SW 1271 (cell line): ENCODE data around the gene CPNE6.

ENCODE experiments used
- DNase-seq, 2 experiments: peaks; one replicate each; lab custom pipeline; 2025; lab: John Stamatoyannopoulos, UW

The CPNE6 gene

DNA sequence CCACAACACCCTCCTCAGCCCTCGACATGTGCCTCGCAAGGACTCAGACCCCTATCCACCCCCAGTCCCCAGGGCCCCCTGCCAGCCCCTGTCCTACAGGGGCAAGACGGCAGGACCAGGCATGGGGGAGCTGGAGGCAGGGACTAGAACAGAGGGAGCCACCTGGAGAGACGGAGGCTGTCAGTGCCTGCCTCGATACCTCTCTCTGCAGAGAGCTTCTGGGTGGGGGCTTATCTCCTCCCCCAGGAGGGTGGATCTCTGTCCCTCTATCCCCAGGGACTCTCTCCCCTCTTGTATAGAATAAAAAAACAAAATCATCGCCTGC is 2.0 kb upstream of the CPNE6 start:
- DNase-seq = no peak

DNA sequence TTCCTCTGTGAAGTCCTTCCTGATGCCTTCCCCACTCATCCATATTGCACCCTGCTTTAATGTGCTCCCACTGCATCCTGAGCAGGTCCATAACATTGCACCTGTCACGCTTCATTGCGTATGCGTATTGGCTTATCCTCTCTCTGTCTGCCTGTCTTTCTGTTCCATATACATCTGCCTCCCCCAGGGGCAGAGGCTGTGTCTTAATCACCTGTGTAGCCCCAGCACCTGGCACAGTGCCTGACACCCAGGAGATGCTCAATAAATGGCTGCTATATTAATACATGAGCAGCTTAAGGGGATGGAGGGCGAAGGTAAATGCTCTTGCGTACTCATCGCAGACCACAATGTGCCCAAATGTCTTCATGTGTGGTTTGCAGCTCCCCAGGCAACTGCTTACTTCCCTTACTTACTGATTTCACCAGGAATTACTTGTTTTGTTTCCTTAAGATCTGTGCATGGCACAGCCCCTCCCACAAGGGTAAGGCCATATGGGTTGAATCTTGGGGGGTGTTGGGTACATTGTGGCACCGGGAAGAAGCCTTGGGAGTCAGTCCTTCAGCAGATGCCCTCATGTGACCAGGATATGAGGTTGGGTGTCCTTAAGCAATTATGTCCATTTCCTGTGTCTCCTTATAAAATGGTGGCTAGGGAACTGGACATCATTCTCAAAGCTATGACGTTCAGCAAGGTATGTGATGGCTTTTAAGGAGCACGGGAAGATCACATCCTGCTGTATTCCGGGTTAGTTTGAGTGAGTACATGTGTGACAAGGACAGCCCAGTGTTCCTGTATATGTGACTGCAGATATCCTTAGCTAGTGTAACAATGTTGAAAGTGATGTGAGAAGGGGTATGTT is 848 bp upstream of the CPNE6 start:
- DNase-seq = no peak

- DNase-seq = no peak
Observed at GRCh38 chr14:24071836-24072430, 571 bp downstream of the CPNE6 start.

DNA sequence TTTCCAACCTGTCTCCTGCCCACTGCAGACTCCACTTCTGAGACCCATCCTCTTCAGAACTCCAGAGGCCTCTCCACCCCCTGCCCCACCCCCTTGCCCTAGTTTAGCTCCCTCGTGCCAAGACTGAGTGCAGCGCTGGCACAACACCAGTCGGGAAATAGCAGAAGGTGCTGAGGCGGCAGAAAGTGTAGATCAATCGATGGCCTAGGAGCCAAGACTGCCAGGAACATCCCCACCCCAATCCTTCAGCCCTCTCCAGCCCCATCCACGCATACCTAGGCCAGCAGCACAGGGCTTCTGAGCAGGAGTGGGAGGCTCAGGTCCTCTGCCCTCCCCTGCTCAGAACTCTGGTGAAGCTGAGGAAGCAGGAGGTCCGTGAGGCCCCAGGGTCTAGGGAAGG is 1.1 kb downstream of the CPNE6 start:
- DNase-seq = no peak

DNA sequence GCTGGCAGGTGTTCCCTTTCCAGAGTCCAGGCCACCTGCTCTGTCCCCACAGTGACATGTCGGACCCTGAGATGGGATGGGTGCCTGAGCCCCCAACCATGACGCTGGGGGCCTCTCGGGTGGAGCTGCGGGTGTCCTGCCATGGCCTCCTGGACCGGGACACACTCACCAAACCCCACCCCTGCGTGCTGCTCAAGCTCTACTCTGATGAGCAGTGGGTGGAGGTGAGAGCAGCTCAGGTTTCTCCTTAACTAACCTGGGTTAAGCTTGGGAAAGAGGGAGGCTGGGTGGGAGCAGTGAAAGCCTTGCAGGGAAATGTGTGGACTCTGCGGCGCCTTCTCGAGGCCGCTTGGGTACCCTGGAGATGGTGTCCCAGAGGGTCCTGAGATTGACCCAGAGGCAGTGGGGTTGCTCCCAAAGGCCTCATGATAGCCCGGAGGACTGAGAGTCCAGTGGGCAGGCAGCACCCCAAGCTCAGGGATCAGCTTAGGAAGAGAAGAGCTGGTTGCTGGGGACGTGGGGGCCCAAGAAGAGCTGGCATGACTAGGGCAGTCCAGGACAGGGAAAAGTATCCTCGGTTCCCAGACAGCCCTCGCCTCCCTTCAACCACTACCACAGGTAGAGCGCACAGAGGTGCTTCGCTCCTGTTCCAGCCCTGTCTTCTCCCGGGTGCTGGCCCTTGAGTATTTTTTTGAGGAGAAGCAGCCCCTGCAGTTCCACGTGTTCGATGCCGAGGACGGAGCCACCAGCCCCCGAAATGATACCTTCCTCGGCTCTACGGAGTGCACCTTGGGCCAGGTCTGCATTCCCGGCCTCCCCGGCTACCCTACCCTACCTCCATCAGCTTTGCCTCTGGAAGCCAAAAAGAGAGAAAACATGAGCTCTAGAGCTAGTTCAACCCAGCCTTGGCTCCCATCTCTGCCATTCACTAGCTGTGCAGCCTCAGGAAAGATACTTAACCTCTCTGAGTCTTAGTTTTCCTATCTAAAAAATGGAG is 1.8 kb downstream of the CPNE6 start:
- DNase-seq = no peak

GRCh38 chr14:24074625-24075484 is 3.5 kb downstream of the CPNE6 start:
- no peak for DNase-seq

- DNase-seq = no peak
Observed at GRCh38 chr14:24075485-24076301, 4.3 kb downstream of the CPNE6 start.

- DNase-seq = no peak
Observed at GRCh38 chr14:24076302-24076601, 4.9 kb downstream of the CPNE6 start.

- DNase-seq = no peak
Observed at GRCh38 chr14:24077086-24077485, 5.7 kb downstream of the CPNE6 start.

- DNase-seq = no peak
Observed at GRCh38 chr14:24078146-24078545, 6.8 kb downstream of the CPNE6 start.

DNA sequence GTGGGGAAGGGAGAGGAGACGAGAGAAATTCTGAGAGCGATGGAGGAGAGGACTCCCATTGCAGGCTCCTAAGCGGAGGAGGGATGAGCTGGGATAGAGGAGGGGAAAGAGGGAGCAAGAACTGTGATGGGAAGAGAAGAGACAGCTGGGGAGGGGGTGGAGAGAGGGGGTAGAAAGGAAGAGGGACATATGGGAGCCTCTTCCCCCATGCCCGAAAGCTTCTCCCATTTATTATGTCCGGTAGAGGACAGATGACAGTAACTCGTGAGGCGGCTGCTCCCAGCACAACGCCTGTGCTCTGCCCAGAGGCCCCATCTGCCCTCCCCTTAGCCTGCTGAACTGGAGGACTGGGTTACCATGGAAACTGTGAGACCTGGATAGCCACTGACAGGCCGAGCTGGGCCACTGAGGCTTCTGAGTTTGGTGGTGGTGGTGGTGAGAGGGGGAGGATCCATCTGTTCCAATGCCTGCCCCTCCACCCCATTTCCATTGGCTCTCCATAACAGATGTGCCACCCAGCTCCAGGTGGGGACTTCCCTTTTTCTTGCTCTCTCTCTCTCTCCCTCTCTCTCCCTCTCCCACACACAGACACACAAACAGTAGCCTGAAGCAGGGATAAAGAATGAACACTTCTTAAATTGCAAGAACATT is 8.3 kb downstream of the CPNE6 start:
- no peak for DNase-seq

DNA sequence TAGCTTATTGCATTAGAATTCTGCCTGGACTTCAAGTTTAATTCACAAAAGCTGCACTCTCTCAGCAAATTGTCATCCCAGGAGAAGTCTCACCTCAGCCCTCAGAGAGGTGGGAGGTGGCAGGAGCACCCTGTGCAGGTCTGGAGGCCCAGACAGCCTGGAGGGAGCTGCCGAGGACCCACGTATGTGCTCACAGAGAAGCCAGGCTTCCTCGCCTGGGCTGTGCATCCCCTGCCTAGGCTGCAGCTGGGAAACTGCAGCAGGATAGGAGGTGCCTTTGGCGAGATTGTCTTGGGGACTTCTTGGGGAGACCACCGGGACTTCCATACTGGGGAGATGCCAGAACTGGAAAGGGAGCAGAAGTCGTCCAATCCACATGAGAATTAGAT is 8.8 kb downstream of the CPNE6 start:
- DNase-seq = no peak

GRCh38 chr14:24080888-24081738 is 9.8 kb downstream of the CPNE6 start:
- peak; percentile 13 to 14 for DNase-seq

DNA sequence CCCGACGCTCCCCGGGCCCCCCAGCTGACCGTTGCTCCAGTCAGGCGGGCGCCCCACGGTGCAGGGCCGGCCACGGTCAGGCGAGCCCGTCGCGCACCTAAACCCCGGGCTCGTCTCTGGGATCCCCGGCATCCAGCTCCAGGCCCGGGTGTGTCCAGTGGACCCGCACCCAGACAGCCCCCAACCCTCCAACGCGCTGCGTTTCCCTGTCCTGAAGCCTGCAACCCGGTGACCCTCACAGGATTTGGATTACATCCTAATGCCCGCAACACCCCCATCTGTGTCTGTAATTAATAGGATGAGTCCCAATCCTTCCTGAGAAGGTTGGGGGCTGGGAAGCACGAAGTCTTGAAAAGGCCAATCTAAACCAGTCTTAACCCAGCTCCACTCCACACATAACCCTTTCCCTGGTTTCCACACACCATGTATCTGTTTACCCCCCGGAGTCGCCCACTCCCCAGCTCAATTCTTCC is 10.4 kb downstream of the CPNE6 start:
- DNase-seq = no peak

- DNase-seq = no peak
Observed at GRCh38 chr14:24082411-24083080, 11.2 kb downstream of the CPNE6 start.

GRCh38 chr14:24083462-24083861 is 12.1 kb downstream of the CPNE6 start:
- DNase-seq = no peak

GRCh38 chr14:24084440-24084839 is 13.1 kb downstream of the CPNE6 start:
- DNase-seq = no peak

GRCh38 chr14:24085215-24085614 is 13.9 kb downstream of the CPNE6 start:
- DNase-seq = no peak
